Activated T-helper 1 cell treated with anti-CD3 and anti-CD28 coated beads, Interleukin-2, amount 50 U/mL, for 16 hours (primary cell): ENCODE measurements around the gene RHEX.
"Not testable (repeated sequence)": the region's sequence is repeated elsewhere in the genome, so short reads cannot be mapped to it uniquely, and the experiment has no call there.

ENCODE experiments used
- DNase-seq, 2 donors: peaks; one replicate each; pipeline ENCODE4 v3.0.0-alpha.2; 2020; ENCODE audit warnings: low read depth in 1 of 2, low spot score in 1 of 2

The RHEX gene, protein sequence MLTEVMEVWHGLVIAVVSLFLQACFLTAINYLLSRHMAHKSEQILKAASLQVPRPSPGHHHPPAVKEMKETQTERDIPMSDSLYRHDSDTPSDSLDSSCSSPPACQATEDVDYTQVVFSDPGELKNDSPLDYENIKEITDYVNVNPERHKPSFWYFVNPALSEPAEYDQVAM

GRCh38 chr1:206052919-206053610, at the start of gene RHEX:
Gene RHEX, plus strand, starts transcription at chr1:206053173. Its CDS starts 44,656 bp downstream, at chr1:206097829.
- DNase-seq = not testable (repeated sequence)

DNA sequence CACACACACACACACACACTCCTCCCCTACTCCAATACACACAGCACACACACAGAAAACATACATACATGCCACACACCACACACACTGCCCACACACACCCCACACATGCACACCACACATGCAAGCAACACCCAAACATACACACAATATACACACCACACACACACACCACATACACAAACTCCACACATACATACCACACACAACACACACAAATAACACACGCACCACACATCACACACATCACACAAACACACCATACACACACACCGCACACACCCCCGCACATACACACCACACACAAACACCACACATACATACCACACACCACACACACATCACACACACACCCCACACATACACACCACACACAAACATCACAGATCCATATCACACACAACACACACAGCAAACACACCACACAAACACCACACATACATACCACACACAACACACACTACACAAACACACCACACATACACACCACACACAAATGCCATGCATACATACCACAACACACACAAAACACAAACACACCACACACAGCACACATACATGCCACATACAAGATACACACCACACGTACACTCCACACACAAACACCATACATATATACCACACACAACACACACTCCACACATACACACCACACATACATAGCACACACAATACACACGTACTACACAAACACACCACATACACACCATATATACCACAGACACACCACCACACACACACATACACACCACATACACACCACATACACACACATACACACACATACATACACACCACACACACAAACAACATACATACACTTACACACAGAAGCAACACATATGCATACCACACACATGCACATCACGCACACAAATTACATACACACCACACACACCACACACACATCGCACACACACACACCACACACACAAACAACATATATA, 48.8 kb upstream of the RHEX start:
- DNase-seq = no peak

GRCh38 chr1:206004826-206005225, 48.1 kb upstream of the RHEX start:
- no peak for DNase-seq

DNA sequence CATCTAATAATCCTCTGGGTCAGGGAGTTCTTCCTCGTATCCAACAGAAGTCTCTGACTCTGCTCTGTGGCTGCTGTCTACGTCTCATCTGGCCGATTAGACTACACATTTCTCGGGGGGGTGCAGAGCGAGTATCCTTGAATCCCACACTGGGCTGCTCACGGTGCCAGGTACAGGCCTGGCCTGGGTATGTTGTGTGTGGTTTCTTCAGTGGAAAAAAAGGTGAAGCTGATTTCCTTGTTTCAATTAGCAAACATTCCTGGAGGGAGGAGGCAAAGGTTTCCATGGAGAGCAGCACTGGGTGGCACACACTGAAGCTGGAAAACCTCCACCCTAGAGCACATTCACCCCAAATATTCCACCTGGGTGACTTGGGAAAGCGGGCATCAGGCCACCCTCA, 47.7 kb upstream of the RHEX start:
- no peak for DNase-seq

- DNase-seq = no peak
Measured at GRCh38 chr1:206005778-206006180, 47.2 kb upstream of the RHEX start.

GRCh38 chr1:206006946-206007345, 46.0 kb upstream of the RHEX start:
- DNase-seq = no peak

- no peak for DNase-seq
Measured at GRCh38 chr1:206010060-206010459, 42.9 kb upstream of the RHEX start.

DNA sequence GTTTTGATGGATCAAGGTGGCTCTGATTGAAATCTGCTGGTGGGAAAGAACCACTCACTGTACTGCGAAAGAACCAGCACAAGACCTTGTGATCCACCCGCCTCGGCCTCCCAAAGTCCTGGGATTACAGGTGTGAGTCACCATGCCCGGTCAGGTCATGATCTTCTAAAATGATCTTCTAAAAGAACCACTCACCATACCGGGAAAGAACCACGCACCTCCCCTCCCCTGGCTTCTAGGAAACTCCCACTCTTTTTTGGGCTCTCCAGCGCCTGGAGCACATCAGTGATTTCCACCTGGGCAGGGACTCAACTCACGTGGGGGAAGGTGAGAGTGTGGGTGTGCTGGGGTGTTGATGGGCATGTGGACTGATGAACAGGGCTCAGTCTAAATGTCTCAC, 41.9 kb upstream of the RHEX start:
- DNase-seq = no peak

GRCh38 chr1:206012086-206012859, 40.7 kb upstream of the RHEX start:
- DNase-seq = no peak

GRCh38 chr1:206013026-206013795, 39.8 kb upstream of the RHEX start:
- no peak for DNase-seq

GRCh38 chr1:206014601-206015000, 38.4 kb upstream of the RHEX start:
- no peak for DNase-seq

DNA sequence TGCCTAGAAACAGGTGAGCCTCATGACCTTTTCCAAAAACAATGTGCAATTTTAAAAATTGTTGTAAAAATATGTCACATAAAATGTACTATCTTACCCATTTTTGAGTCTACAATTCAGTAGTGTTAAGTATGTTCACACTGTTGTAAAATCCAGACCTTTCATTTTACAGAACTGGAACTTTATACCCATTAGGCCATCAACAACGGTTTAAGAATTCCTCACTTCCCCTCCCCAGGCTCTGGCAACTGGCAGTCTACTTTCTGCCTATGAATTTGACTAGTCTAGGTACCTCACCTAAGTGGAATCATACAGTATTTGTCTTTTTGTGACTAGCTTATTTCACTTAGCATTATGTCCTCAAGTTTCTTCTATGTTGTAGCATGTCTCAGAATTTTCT, 37.9 kb upstream of the RHEX start:
- DNase-seq = no peak

GRCh38 chr1:206020393-206021007, 32.5 kb upstream of the RHEX start:
- no peak for DNase-seq

GRCh38 chr1:206021008-206021625, 31.9 kb upstream of the RHEX start:
- DNase-seq = no peak

DNA sequence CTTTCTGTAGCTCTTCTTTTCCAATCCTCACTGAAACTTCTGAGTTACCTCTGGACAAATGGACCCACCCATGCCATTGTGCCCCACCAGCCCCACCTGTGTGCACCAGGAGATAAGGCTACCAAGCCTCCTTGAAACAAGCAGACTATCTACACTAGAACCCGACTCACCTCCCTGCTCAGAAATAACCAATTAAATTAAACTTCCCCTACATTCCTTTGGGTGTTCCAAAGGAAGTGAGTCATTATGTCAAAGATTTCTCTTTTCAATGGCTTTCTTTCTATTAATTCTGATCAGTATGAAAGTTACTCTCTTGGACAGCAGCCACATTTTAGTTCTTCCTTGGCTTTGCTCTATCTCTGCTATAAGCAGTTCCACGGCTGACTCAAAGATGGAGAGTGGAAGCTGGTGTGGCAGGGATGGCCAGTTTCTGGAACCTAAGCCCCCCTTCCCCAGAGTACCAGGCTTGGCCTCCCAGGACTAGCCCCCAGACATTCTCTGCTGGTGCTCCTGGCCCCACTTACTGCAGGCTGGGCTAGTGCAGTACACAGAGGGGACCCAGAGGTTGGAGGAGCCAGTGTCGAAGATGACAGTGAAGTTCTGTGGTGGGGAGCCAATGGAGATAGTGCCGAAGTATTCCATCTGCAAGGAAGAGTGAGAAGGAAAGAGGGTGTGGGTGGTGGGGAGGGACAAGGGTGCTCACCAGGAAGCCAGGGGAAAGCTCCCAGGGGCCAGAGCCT, 31.2 kb upstream of the RHEX start:
- DNase-seq = no peak

DNA sequence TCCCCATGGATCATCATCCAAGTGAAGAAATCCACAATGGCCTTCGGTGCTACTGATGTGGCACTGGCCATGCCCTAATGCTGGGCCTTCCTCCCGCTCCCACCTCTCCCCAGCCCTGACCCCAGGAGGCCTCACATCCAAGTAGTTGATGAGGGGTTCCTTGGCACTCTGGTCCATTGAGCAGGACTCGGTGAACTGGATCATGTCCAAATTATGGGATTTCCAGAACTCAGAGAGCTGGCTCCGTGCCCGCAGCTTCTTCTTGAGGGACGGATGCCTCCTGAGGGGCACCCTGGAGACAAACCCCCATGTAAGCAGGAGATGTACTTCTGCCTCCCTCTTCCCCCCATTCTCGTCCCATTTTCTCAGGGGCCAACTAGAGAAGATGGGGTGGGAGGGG, 30.2 kb upstream of the RHEX start:
- DNase-seq = no peak

- no peak for DNase-seq
Measured at GRCh38 chr1:206023695-206024094, 29.3 kb upstream of the RHEX start, which contains the start of gene CTSE. Gene CTSE, minus strand, starts transcription at chr1:206023895. Its CDS starts 104 bp downstream, at chr1:206023791.

GRCh38 chr1:206025283-206025820, 27.6 kb upstream of the RHEX start:
- no peak for DNase-seq
